Kidney (tissue), 14 donors: ENCODE measurements around the gene DGLUCY. TPM values are rescaled to one million over a fixed set of nuclear protein-coding genes. Genes with fewer than 3 reads are reported as not detected.
A peak's percentile ranks its signal among the peaks of the same experiment; 100 is the strongest.

Experiments
- DNase-seq, 5 donors: peaks; one replicate each; pipeline ENCODE4 v3.0.0-alpha.2; 2013 to 2020
- FAIRE-seq: peaks from 2 replicates; lab custom pipeline; 2012; peaks lifted over from hg19 to GRCh38; lab: Jason Lieb, UNC
- H3K27ac ChIP-seq, 2 donors: one replicate each; pipeline ENCODE4 v1.7.0; 2013; ENCODE audit warnings: low read depth in 2 of 2, low read length in 2 of 2, inconsistent platforms in 1 of 2
- H3K27me3 ChIP-seq: one replicate; pipeline ENCODE4 v1.7.1; 2013; ENCODE audit warnings: low read length, inconsistent platforms; ENCODE audit not compliant: control insufficient read depth, insufficient read depth
- H3K36me3 ChIP-seq, 3 donors: one replicate each; pipeline versions ENCODE4 v1.7.0 to v1.7.1; 2013; ENCODE audit warnings: low read length in 3 of 3, control low read depth in 1 of 3, inconsistent platforms in 1 of 3; ENCODE audit not compliant: insufficient read depth in 3 of 3, control insufficient read depth in 2 of 3
- H3K4me1 ChIP-seq, 3 donors: one replicate each; pipeline versions ENCODE4 v1.7.0 to v1.7.1; 2013; ENCODE audit warnings: low read length in 3 of 3, inconsistent platforms in 1 of 3, low read depth in 1 of 3; ENCODE audit not compliant: control insufficient read depth in 2 of 3, insufficient read depth in 2 of 3
- H3K4me3 ChIP-seq, 3 donors: one replicate each; pipeline versions ENCODE4 v1.7.0 to v1.8.1; 2013; ENCODE audit warnings: low read length in 3 of 3, control low read depth in 1 of 3, inconsistent platforms in 1 of 3
- H3K9ac ChIP-seq, 3 donors: one replicate each; pipeline versions ENCODE4 v1.7.0 to v1.7.1; 2013; ENCODE audit warnings: low read length in 3 of 3, control low read depth in 1 of 3, inconsistent platforms in 1 of 3
- H3K9me3 ChIP-seq, 3 donors: one replicate each; pipeline versions ENCODE4 v1.7.0 to v1.7.1; 2013; ENCODE audit warnings: low read length in 3 of 3, control low read depth in 1 of 3, inconsistent platforms in 1 of 3; ENCODE audit not compliant: control insufficient read depth in 2 of 3, insufficient read depth in 1 of 3
- CTCF ChIP-seq: IDR thresholded peaks from 3 replicates; pipeline ENCODE4 v1.5.1; 2012; ENCODE audit warnings: mild to moderate bottlenecking, moderate library complexity, borderline replicate concordance; ENCODE audit not compliant: insufficient read depth; ENCODE audit errors: extremely low read depth
- intact Hi-C: fragments of 100-400 bp; cut with DNase I; formaldehyde crosslinking; loops from one replicate; pipeline ENCODE4 v1.11.1; 2022
- polyA plus RNA-seq: library from polyadenylated mRNA; stranded (reverse); fragments of 350-450 nt; fragmentation: Illumina TruSeq; extraction: RNeasy Lipid Tissue Mini Kit (QIAGEN cat#74804); gene quantifications from one replicate; pipeline ENCODE4 v1.2.3, GENCODE V29; 2014; ENCODE audit warnings: low read depth, low replicate concordance; ENCODE audit not compliant: insufficient read depth
- total RNA-seq: library from RNA; stranded (reverse); fragmentation: NEBNext Ultra II Directional; extraction: Animal tissue kit (Norgen Biotek cat#: 25700); gene quantifications from one replicate; pipeline ENCODE4 v1.2.1, GENCODE V29; 2021
- donor health status: control.
- donor health status: control.
- donor health status: control.
- donor health status: control.
- donor health status: control.
- donor health status: DM: yes; HTN: yes; CAD: no.
- donor health status: Normal renal cell carcinoma (clear cell type).

DGLUCY gene
- total and polyA plus RNA-seq, 2 donors from 2014 or later, result 79.7 to 83.4 TPM

GRCh38 chr14:91269076-91269991, 155.5 kb downstream of the DGLUCY start:
- DNase-seq (peak in 1 of 5 donors; percentile 78), FAIRE-seq (no peak)
- no peaks in the 10 kb centered on the region for H3K27me3 ChIP-seq
- no peaks in the 10 kb centered on the region for H3K36me3 ChIP-seq
- H3K4me3 ChIP-seq, result peak overlapping the region in 1 of 3 donors; percentile 49
- H3K9me3 ChIP-seq, result no peaks in the 10 kb centered on the region
- peaks cover 0 to 10% (median 9%) of the 10 kb centered on the region in 3 donors for H3K4me1 ChIP-seq
- no peak overlapping the region for H3K27ac ChIP-seq
- intact Hi-C loops, result no loop called here
- TF ChIP-seq CTCF, result no peak
- H3K9ac ChIP-seq, result peak overlapping the region in 1 of 3 donors; percentile 26

GRCh38 chr14:91270188-91270587, 156.3 kb downstream of the DGLUCY start:
- FAIRE-seq, result no peak
- intact Hi-C loops, result loop anchor here (5.0 kb wide), 1 partner anchor 93 kb away; no protein-coding TSS in a partner anchor
- H3K27ac ChIP-seq, result no peak overlapping the region

GRCh38 chr14:91270619-91271018, 156.7 kb downstream of the DGLUCY start:
- Histone ChIP-seq H3K9ac (no peak overlapping the region), H3K36me3 (no peaks in the 10 kb centered on the region), H3K27ac (no peak overlapping the region), H3K27me3 (no peaks in the 10 kb centered on the region), H3K4me1 (peaks cover 0 to 9% (median 5%) of the 10 kb centered on the region in 3 donors), H3K4me3 (no peak overlapping the region), H3K9me3 (no peaks in the 10 kb centered on the region)
- TF ChIP-seq CTCF, result no peak
- FAIRE-seq, result no peak
- no peak for DNase-seq
- intact Hi-C loops, result loop anchor here (5.0 kb wide), 1 partner anchor 93 kb away; no protein-coding TSS in a partner anchor

More at GRCh38 chr14:91270188-91270587, 156.3 kb downstream of the DGLUCY start:
- TF ChIP-seq CTCF, result no peak
- peaks cover 0 to 9% (median 6%) of the 10 kb centered on the region in 3 donors for H3K4me1 ChIP-seq
- no peaks in the 10 kb centered on the region for H3K36me3 ChIP-seq
- H3K9ac ChIP-seq, result no peak overlapping the region
- H3K9me3 ChIP-seq, result no peaks in the 10 kb centered on the region
- H3K27me3 ChIP-seq, result no peaks in the 10 kb centered on the region
- DNase-seq, result no peak
- no peak overlapping the region for H3K4me3 ChIP-seq
